NCI-H1105 (cell line): ENCODE results near the gene LUZP1.

Experiments used
- DNase-seq: peaks from one replicate; lab custom pipeline; 2025; lab: John Stamatoyannopoulos, UW

Gene LUZP1

DNA sequence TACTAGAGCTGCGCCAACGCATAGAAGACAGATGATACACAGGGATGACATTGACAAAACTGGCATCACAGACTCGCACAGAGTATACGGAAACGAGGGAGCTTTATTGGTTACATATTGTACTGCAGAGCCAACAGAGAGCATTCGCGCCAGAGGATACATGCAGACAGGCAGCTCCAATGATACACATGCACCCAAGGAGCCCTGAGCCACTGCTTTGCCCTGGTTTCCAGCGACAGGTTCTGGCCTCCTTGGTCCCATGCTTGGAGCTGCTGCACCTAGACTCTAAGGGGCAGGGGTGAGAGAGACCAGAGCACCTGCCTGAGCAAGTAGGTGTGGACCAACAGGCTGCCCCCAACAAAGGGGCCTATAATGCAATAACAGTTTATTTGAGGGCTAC is 83.8 kb downstream of the LUZP1 start:
- no peak for DNase-seq

- DNase-seq: no peak
Observed at GRCh38 chr1:23083714-23084480, 84.8 kb downstream of the LUZP1 start.

DNA sequence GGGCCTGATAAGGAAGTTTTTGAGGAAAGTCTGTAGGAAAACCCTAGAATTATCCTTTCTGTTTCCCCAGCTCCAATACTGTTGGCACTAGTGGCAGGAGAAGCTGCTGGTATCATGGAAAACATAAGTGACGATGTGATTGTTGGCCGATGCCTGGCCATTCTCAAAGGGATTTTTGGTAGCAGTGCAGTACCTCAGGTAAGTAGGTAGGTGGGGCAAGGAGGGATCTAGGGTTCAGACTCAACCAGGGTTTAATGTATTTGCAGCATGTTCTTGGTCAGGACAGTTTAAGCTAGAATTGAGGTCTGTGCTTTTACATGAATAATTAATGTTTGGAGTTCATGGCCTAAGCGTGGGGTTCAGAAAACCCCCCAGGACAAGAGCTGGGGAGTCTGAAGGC is 87.3 kb downstream of the LUZP1 start:
- DNase-seq: no peak

GRCh38 chr1:23080885-23081284 is 87.8 kb downstream of the LUZP1 start:
- DNase-seq: no peak

DNA sequence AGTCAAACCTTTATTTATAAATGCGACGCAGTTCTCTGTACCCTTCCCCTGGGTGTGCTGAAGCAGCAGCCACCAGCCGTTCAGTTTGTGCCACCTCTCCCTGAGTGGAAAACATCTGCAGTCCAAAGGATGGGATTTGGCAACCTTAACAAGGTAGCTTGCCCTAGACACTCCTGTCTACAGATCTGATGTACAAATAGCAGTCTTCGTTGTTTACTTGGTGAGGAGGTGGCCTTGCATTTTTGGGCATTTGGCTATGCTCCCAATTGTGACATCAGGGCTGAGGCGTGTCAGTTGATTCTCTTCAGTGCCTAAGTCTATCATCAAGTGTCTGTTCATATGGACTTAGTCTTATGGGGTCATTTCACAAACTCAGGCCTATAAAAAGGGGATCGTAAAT is 89.6 kb downstream of the LUZP1 start:
- DNase-seq: no peak

- no peak for DNase-seq
Observed at GRCh38 chr1:23074012-23074411, 94.6 kb downstream of the LUZP1 start.

- DNase-seq: no peak
Observed at GRCh38 chr1:23069675-23070074, 99.0 kb downstream of the LUZP1 start.

DNA sequence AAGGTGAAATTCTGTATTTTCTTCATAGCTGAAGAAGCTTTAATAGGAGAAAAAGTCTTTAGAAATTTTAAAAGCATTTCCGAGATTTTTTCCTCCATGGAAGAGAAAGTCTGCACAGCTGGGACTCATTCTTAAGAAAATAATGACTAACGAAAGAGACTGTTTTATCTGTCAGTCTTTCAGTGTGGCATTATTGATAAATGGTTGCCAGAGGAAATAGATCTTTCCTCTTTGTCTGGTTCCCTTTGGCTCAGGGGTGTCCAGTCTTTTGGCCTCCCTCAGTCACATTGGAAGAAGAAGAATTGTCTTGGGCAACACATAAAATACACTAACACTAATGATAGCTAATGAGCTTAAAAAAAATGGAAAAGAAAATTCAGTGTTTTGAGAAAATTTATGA is 99.5 kb downstream of the LUZP1 start:
- DNase-seq: no peak

GRCh38 chr1:23066075-23066474 is 102.6 kb downstream of the LUZP1 start:
- DNase-seq: no peak

- no peak for DNase-seq
Observed at GRCh38 chr1:23065385-23065784, 103.3 kb downstream of the LUZP1 start.

DNA sequence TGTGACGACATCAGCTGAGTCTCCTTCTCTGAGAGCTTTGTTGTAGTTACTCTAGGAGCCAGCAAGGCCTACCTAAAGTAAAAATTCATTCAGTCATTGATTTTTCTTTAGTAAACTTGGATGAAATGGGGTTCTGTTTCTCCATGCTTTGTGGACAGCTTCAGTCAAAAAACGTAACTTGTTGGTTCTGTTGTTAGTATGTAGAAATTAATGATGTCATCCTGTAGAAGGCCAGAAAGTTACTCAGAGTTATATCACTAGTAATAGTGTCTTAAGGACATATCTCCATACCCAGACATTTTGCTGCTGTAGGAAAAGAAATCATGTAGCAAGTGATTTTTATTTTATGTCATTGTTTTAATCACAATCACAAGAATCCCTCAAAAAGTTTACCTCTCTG is 106.4 kb downstream of the LUZP1 start:
- DNase-seq: no peak

DNA sequence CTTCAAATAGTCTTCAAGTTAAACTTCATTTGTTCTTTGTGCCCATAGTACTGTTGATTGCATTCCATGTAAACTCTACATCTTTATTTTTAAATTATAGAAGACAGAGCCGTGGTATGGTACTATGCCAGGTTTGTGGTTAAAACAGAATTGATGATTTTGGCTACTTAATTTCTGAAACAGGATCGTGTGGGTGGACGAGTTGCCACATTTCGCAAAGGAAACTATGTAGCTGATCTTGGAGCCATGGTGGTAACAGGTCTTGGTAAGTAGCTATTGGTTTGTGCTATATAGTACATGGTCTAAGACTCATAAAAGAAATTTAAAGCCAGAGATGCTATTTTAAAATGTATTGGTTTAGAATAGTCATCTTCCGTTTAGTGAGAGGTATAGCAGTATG is 111.4 kb downstream of the LUZP1 start:
- DNase-seq: no peak

DNA sequence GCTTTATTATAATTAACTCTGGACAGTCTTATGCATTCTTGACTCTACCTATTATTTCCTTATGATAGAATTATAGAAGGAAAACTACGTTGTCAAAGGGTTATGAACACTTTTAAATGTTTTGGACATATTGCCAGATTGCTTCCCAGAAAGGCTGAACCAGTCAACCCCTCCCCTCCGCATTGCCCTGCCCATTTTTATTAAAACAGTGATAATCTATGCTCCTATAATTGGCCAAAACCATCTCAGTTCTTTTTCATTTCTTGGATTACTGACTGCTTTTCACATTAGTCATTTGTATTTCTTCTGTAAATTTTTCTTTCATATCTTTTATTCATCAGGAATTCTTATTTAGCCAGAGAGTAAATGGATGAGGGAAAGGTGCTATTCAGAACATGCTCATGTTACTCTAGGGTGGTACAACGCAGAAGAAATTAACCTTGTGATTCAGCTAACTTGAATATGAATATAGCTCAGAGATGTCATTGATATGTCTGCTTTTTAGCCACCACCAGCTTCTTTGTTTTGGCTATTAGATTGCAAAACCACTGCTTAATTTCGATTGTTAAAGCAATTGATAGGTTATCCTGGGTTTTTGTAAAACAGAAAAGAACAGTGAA is 117.3 kb downstream of the LUZP1 start:
- no peak for DNase-seq

DNA sequence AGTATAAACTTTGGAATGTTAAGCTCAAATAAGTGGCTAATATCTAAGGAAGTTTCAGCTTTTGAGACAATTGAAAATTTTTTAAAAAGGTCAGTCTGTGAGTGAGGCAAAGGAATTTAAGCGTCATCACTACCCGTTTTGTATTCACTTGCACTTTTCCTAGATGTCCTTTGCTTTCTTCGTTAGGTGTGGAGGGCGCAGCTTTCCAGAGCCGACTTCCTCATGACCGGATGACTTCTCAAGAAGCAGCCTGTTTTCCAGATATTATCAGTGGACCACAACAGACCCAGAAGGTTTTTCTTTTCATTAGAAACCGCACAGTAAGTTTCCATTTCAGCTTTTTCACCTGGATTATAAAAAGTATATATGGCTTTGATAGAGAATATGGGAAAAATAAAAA is 118.5 kb downstream of the LUZP1 start:
- DNase-seq: no peak

DNA sequence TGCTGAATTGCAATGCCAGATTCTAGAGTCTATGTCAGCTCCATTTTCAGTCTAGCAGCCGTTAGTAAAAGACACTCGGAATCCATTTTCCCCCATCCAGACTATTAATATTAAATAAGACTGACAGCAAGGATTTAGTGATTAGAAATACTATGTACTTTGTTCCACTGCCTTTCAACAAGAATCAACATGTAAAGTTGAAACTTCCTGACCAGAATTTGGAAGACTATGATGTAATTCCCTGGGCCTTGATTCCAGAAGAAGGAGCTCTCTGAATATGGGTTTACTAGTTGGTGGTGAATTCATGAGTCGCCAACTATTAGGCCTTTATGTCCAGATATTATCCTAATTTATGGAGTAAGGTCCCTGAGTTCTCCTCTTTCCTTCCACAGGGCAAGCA is 124.6 kb downstream of the LUZP1 start:
- DNase-seq: no peak

DNA sequence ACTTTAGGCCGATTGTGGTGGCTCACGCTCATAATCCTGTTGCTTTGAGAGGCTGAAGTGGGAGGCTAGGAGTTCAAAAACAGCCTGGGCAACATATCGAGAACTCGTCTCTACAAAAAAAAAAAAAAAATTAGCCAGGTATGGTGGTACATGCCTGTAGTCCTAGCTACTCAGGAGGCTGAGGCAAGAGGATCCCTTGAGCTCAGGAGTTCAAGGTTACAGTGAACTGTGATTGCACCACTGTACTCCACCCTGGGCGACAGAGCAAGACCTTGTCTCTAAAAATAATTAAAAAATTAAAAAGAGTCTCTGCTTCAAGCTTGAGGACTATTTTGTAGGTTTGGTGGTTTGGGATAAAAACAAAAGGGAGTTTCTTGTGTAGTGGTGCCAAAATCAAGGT is 128.1 kb downstream of the LUZP1 start:
- DNase-seq: no peak

GRCh38 chr1:23039308-23039826 is 129.3 kb downstream of the LUZP1 start:
- no peak for DNase-seq

GRCh38 chr1:23037081-23037740 is 131.4 kb downstream of the LUZP1 start:
- DNase-seq: no peak

DNA sequence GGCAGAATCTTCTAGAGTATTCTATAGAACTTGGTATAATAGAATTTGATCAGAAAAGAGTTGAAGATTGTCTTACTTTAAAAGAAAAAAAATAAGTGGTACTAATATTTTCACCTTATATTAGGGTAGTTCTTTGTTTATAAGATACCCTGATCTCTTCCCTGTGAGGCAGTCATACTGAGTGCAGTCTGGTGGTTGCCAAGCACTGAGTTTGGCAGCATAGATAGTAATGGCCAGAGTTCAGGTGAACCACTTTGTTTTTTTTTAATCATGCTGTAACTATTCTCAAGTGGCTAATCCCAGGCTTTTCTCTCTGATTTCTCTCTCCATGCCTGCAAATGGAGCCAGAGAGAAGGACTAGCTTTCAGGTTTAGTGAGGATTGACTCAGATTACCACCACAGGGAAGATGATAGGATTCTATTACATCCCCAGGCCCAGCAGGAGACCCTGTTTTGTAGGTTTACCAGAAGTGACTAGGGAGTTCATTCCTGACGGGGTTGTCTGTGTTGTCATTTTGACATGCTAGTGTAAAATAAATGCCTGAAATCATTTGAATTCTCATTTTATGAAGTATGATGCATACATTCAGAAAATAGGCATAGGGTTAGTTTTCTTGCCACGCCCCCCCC is 132.7 kb downstream of the LUZP1 start:
- DNase-seq: no peak
